ENCODE data around the gene PCDHGC3. TPM values are rescaled to one million over a fixed set of nuclear protein-coding genes. Genes with fewer than 3 reads are reported as not detected.

The PCDHGC3 gene
- total RNA-seq, 1 donor, result 36.3 TPM

- peak; percentile 98 for DNase-seq (ENCODE audit: low read depth)
- H3K4me3 ChIP-seq (ENCODE audit: low read depth, low read length), result peak overlapping the region; percentile 45
- no peak for TF ChIP-seq CTCF (IDR thresholded peaks at IDR 0.05; ENCODE audit: insufficient read depth, low read depth, low read length)
These were observed 31.8 kb downstream of the PCDHGC3 start for GRCh38 chr5:141507387-141508091.

GRCh38 chr5:141508440-141508797 lies 32.7 kb downstream of the PCDHGC3 start:
- peak overlapping the region; percentile 45 for H3K4me3 ChIP-seq (ENCODE audit: low read depth, low read length)
- DNase-seq (ENCODE audit: low read depth), result no peak
- no peak for TF ChIP-seq CTCF (IDR thresholded peaks at IDR 0.05; ENCODE audit: insufficient read depth, low read depth, low read length)

GRCh38 chr5:141508798-141509611 lies 33.2 kb downstream of the PCDHGC3 start:
- peak overlapping the region; percentile 45 for H3K4me3 ChIP-seq (ENCODE audit: low read depth, low read length)
- DNase-seq (ENCODE audit: low read depth), result peak; percentile 97
- TF ChIP-seq CTCF (IDR thresholded peaks at IDR 0.05; ENCODE audit: insufficient read depth, low read depth, low read length), result no peak

- no peak for DNase-seq (ENCODE audit: low read depth)
- TF ChIP-seq CTCF (IDR thresholded peaks at IDR 0.05; ENCODE audit: insufficient read depth, low read depth, low read length), result no peak
- H3K4me3 ChIP-seq (ENCODE audit: low read depth, low read length), result no peak overlapping the region
These were observed 34.4 kb downstream of the PCDHGC3 start for GRCh38 chr5:141510160-141510559.

- TF ChIP-seq CTCF (IDR thresholded peaks at IDR 0.05; ENCODE audit: insufficient read depth, low read depth, low read length), result no peak
- DNase-seq (ENCODE audit: low read depth), result no peak
- no peak overlapping the region for H3K4me3 ChIP-seq (ENCODE audit: low read depth, low read length)
These were observed 35.3 kb downstream of the PCDHGC3 start for GRCh38 chr5:141510850-141511601.

- no peak for DNase-seq (ENCODE audit: low read depth)
- no peak overlapping the region for H3K4me3 ChIP-seq (ENCODE audit: low read depth, low read length)
- no peak for TF ChIP-seq CTCF (IDR thresholded peaks at IDR 0.05; ENCODE audit: insufficient read depth, low read depth, low read length)
These were observed 36.1 kb downstream of the PCDHGC3 start for GRCh38 chr5:141511771-141512325.
